Right cardiac atrium (tissue), 5 donors: ENCODE measurements around the gene PXDN. TPM values are rescaled to one million over a fixed set of nuclear protein-coding genes. Genes with fewer than 3 reads are reported as not detected.

ENCODE experiments used
- ATAC-seq, 2 donors: fragments of 200-7000 bp; cut with Tn5 transposase; one replicate each; pipeline versions ENCODE4 v1.8.0 to v1.9.1; 2020; ENCODE audit warnings: moderate library complexity in 2 of 2, mild to moderate bottlenecking in 1 of 2
- DNase-seq, 3 donors: peaks; one replicate each; pipeline ENCODE4 v3.0.0-alpha.2; 2020
- H3K27ac ChIP-seq: one replicate; pipeline ENCODE4 v1.5.1; 2013; ENCODE audit warnings: mild to moderate bottlenecking, low read length, control low read depth, moderate library complexity
- H3K27me3 ChIP-seq: one replicate; pipeline ENCODE4 v1.6.1; 2013; ENCODE audit not compliant: control insufficient read depth, insufficient read depth
- H3K4me1 ChIP-seq: one replicate; pipeline ENCODE4 v1.6.1; 2013; ENCODE audit warnings: low read length; ENCODE audit not compliant: control insufficient read depth, insufficient read depth
- H3K4me3 ChIP-seq: one replicate; pipeline ENCODE4 v1.5.1; 2013; ENCODE audit warnings: low read length, control low read depth
- H3K9me3 ChIP-seq: one replicate; pipeline ENCODE4 v1.6.1; 2013; ENCODE audit warnings: low read length; ENCODE audit not compliant: control insufficient read depth
- WGBS: extraction: QIAGEN DNeasy Blood & Tissue Kit; methylation state at CpG from one replicate; pipeline ENCODE4 v1.1.7; 2013; 5-methylcytosine and 5-hydroxymethylcytosine counted together
- intact Hi-C, 4 donors: fragments of 100-400 bp; cut with DNase I; formaldehyde crosslinking; loops; one replicate each; pipeline versions ENCODE4 v1.11.0 to v1.14.0; 2022 to 2023
- polyA plus RNA-seq: library from polyadenylated mRNA; stranded (reverse); fragments of 200-250 nt; gene quantifications from one replicate; pipeline ENCODE4 v1.2.3, GENCODE V29; 2013
- total RNA-seq, 4 donors: library from RNA; stranded (reverse); fragmentation: NEBNext Ultra II Directional; extraction: Animal tissue kit (Norgen Biotek cat#: 25700); gene quantifications; one replicate each; pipeline ENCODE4 v1.2.1, GENCODE V29; 2021
- donor health status: healthy with polysubstance abuse.
- donor health status: DM: no; HTN: yes; CAD: no.
- donor health status: DM: no; HTN: no; CAD: no.
- donor health status: DM: no; HTN: yes; CAD: no; lungs with severe emphysema.
- donor health status: DM: yes; HTN: yes; CAD: no.

Gene PXDN
- total and polyA plus RNA-seq, 5 donors = 7.6 to 40.7 (median 18.7) TPM

DNA sequence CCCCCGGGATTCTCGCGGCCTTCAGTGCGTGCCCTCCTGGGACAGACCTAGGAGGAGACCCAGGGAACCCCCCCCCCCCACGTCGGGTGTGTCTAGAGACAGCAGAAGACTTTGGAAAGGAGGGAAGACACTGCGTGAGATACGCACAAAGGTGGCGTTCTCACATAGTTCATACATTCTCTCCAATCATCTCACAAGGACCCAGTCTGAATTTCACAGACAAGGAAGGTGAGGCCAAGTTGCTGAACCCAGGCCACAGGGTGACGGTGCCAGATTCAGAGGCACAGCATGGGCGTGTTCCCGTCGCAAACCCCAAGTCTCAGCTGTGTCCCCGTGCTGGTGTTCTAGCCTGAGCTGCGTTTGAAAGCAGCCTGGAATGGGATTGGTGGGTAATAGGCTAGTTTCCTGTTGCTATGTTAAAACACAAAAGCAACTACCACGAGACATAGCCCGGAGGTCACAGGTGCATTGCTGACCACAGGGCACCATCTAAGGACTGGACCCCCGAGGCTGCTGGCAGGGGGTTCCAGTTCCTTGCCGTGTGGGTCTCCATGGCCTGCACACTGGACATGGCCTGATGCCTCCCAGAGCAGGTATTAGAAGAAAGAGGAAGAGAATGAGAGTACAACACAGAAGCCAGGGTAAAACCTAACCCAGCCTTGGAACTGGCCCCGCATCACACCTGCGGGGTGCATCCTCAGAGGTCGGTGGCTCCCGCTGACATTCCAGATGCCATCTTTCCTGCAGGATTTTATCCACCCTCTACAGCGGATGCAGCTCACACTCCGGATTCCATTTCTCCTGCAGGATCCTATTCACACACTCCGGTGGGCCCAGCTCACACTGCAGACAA is 1.1 kb upstream of the PXDN start:
- DNase-seq (peak in 2 of 3 donors; percentile 16 to 40), ATAC-seq (no peak)
- H3K4me3 ChIP-seq = peak overlapping the region; percentile 91
- H3K27ac ChIP-seq = no peak overlapping the region
- H3K27me3 ChIP-seq = no peaks in the 10 kb centered on the region
- no peaks in the 10 kb centered on the region for H3K4me1 ChIP-seq
- intact Hi-C loops = loop anchor here in 1 of 4 donors (5.0 kb wide), 1 partner anchor 143 kb away; no protein-coding TSS in a partner anchor
- no peaks in the 10 kb centered on the region for H3K9me3 ChIP-seq
- 60% methylated on average over 26 of the region's 26 CpGs for WGBS

- Histone ChIP-seq H3K4me3 (peak overlapping the region; percentile 91), H3K27ac (peak overlapping the region; percentile 28), H3K9me3 (no peaks in the 10 kb centered on the region), H3K27me3 (no peaks in the 10 kb centered on the region), H3K4me1 (peaks cover 3% of the 10 kb centered on the region)
- peak in 1 of 3 donors; percentile 77 for DNase-seq
- intact Hi-C loops = loop anchor here in 2 of 4 donors (5.0 kb wide), 2 partner anchors 37 to 152 kb away; no protein-coding TSS in a partner anchor
- WGBS = 2% methylated on average over 33 of the region's 33 CpGs
- peak; percentile 39 to 44 for ATAC-seq
These were observed 217 bp downstream of the PXDN start for GRCh38 chr2:1744151-1744445.

- Histone ChIP-seq H3K27me3 (no peaks in the 10 kb centered on the region), H3K4me1 (peaks cover 7% of the 10 kb centered on the region), H3K4me3 (peak overlapping the region; percentile 91), H3K27ac (peak overlapping the region; percentile 92), H3K9me3 (no peaks in the 10 kb centered on the region)
- ATAC-seq (peak; percentile 43 to 44), DNase-seq (peak; percentile 48 to 80 (median 76))
- WGBS = under 1% methylated on average over 70 of the region's 71 CpGs
- intact Hi-C loops = loop anchor here in 2 of 4 donors (5.0 kb wide), 2 partner anchors 36 to 151 kb away; no protein-coding TSS in a partner anchor
These were observed 742 bp downstream of the PXDN start for GRCh38 chr2:1743396-1744150.

- no peaks in the 10 kb centered on the region for H3K27me3 ChIP-seq
- DNase-seq (peak; percentile 77 to 94 (median 92)), ATAC-seq (peak; percentile 64 to 72)
- intact Hi-C loops = loop anchor here in 2 of 4 donors (5.0 kb wide), 2 partner anchors 36 to 151 kb away; no protein-coding TSS in a partner anchor
- H3K4me3 ChIP-seq = peak overlapping the region; percentile 91
- H3K27ac ChIP-seq = peak overlapping the region; percentile 92
- peaks cover 7% of the 10 kb centered on the region for H3K4me1 ChIP-seq
- 5% methylated on average over 54 of the region's 54 CpGs for WGBS
- no peaks in the 10 kb centered on the region for H3K9me3 ChIP-seq
These were observed 1.5 kb downstream of the PXDN start for GRCh38 chr2:1742681-1743395.

DNA sequence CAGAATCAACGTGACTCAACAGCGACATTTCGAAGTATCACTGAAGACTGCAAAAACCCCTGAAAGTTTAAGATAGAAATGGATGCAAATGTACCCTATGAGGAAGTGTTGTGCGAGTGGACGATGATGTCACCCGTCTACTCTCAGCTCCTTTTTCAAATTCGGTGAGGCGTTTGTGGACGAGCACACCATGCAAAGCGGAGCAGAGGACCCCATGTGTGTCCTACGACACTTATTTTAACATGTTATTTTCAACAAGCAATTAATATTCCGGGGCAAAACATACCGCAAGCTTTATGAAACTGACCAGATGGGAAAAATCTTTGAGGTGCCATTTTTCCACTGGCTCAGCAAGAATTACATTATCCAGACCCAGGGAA is 2.0 kb downstream of the PXDN start:
- Histone ChIP-seq H3K4me3 (peak overlapping the region; percentile 91), H3K4me1 (peaks cover 7% of the 10 kb centered on the region), H3K27ac (no peak overlapping the region), H3K27me3 (no peaks in the 10 kb centered on the region), H3K9me3 (no peaks in the 10 kb centered on the region)
- no peak for ATAC-seq
- intact Hi-C loops = loop anchor here in 2 of 4 donors (5.0 kb wide), 2 partner anchors 35 to 150 kb away; no protein-coding TSS in a partner anchor
- DNase-seq = peak in 1 of 3 donors; percentile 7
- WGBS = 59% methylated on average over 13 of the region's 13 CpGs

DNA sequence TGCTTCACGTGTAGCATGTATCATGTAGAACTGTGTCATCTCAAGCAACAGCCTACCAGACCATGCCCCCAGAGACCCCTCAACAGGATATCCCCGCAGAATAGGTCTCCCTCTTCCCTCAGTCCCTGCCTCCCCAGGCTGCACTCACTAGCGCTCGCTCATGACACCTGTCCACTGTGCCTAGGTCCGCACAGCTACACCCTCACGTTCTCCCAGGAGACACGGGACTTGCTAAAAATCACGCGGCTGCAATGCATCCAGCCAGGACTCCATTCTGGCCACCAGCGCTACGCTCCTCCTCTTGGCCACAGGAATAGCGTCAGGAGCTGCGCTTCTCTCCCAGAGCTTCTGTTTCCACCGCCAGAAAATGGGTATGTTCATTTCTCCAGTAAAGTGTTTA is 2.5 kb downstream of the PXDN start:
- Histone ChIP-seq H3K4me1 (peaks cover 7% of the 10 kb centered on the region), H3K27ac (no peak overlapping the region), H3K27me3 (no peaks in the 10 kb centered on the region), H3K4me3 (no peak overlapping the region), H3K9me3 (no peaks in the 10 kb centered on the region)
- intact Hi-C loops = loop anchor here in 2 of 4 donors (5.0 kb wide), 2 partner anchors 35 to 150 kb away; no protein-coding TSS in a partner anchor
- ATAC-seq = no peak
- 86% methylated on average over 14 of the region's 14 CpGs for WGBS
- peak in 2 of 3 donors; percentile 7 to 55 for DNase-seq

GRCh38 chr2:1740716-1741589 is 3.4 kb downstream of the PXDN start:
- WGBS = 85% methylated on average over 24 of the region's 24 CpGs
- DNase-seq (peak in 2 of 3 donors; percentile 8 to 46), ATAC-seq (no peak)
- Histone ChIP-seq H3K27me3 (no peaks in the 10 kb centered on the region), H3K4me3 (no peak overlapping the region), H3K9me3 (no peaks in the 10 kb centered on the region), H3K27ac (no peak overlapping the region), H3K4me1 (peaks cover 7% of the 10 kb centered on the region)
- intact Hi-C loops = loop anchor here in 2 of 4 donors (5.0 kb wide), 2 partner anchors 34 to 149 kb away; no protein-coding TSS in a partner anchor

- ATAC-seq = no peak
- DNase-seq = peak in 2 of 3 donors; percentile 10 to 47
- Histone ChIP-seq H3K9me3 (no peaks in the 10 kb centered on the region), H3K4me3 (no peak overlapping the region), H3K4me1 (peaks cover 7% of the 10 kb centered on the region), H3K27ac (peak overlapping the region; percentile 59), H3K27me3 (no peaks in the 10 kb centered on the region)
- intact Hi-C loops = loop anchor here in 2 of 4 donors (5.0 kb wide), 2 partner anchors 33 to 148 kb away; no protein-coding TSS in a partner anchor
- WGBS = 67% methylated on average over 22 of the region's 22 CpGs
These were observed 4.2 kb downstream of the PXDN start for GRCh38 chr2:1739961-1740715.

GRCh38 chr2:1739322-1739957 is 4.9 kb downstream of the PXDN start:
- no peak overlapping the region for H3K4me3 ChIP-seq
- 69% methylated on average over 9 of the region's 9 CpGs for WGBS
- intact Hi-C loops = no loop called here
- H3K4me1 ChIP-seq = peaks cover 7% of the 10 kb centered on the region
- peak in 1 of 3 donors; percentile 19 for DNase-seq
- H3K27me3 ChIP-seq = no peaks in the 10 kb centered on the region
- no peak for ATAC-seq
- H3K27ac ChIP-seq = peak overlapping the region; percentile 59
- H3K9me3 ChIP-seq = no peaks in the 10 kb centered on the region
